Activated naive CD4-positive, alpha-beta T cell treated with anti-CD3 and anti-CD28 coated beads, Interleukin-2, amount 50 U/mL, for 72 hours (primary cell): ENCODE results near the gene RNF183. TPM values are rescaled to one million over a fixed set of nuclear protein-coding genes. Genes with fewer than 3 reads are reported as not detected.
"Not testable (repeated sequence)": the region's sequence is repeated elsewhere in the genome, so short reads cannot be mapped to it uniquely, and the experiment has no call there.

Experiments
- ATAC-seq, 2 donors: fragments of 150-1000 bp; cut with Tn5 transposase; 2 replicates each; pipeline ENCODE4 v1.10.0; 2021; ENCODE audit warnings: mild to moderate bottlenecking in 2 of 2, moderate library complexity in 2 of 2
- DNase-seq, 2 donors: peaks; one replicate each; pipeline ENCODE4 v3.0.0; 2021 to 2022; ENCODE audit warnings: low spot score in 2 of 2
- H3K27ac Mint-ChIP-seq, 2 donors: one replicate each; pipeline ENCODE4 v1.8.0; 2022; ENCODE audit warnings: mild to moderate bottlenecking in 2 of 2, mixed read lengths in 2 of 2
- H3K36me3 Mint-ChIP-seq, 2 donors: one replicate each; pipeline ENCODE4 v1.8.0; 2022; ENCODE audit warnings: mixed read lengths in 2 of 2
- H3K9me3 Mint-ChIP-seq, 2 donors: one replicate each; pipeline ENCODE4 v1.8.0; 2022; ENCODE audit warnings: mixed read lengths in 2 of 2
- total RNA-seq, 2 donors: library from RNA; stranded (reverse); gene quantifications; one replicate each; pipeline ENCODE4 v1.2.3, GENCODE V29; 2022

Gene RNF183
- total RNA-seq, 2 donors from 2014 or later: 0.29 TPM; not detected in 1

DNA sequence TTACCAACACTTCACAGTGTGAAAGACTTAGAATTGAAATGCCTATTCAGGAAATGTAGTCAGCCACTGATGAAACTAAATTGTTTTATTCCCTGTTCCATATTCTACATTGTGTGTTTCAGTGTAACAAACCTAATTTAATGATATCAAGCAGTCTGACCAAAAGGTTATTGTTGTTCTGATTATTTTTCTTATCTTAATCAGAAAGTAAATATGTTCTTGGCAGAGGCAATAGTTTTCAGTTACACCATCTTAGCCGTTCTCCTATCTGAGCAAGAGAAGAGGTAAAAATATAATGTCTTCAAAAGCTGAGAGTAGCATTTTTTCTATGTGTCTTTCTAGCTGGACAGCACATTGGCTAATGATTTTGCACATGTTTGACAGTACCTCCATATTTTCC is 44.9 kb downstream of the RNF183 start:
- Mint-ChIP-seq H3K36me3 (peaks cover 0 to 19% of the 10 kb centered on the region in 2 donors), H3K27ac (no peak overlapping the region), H3K9me3 (no peaks in the 10 kb centered on the region)
- ATAC-seq: no peak
- DNase-seq: no peak

DNA sequence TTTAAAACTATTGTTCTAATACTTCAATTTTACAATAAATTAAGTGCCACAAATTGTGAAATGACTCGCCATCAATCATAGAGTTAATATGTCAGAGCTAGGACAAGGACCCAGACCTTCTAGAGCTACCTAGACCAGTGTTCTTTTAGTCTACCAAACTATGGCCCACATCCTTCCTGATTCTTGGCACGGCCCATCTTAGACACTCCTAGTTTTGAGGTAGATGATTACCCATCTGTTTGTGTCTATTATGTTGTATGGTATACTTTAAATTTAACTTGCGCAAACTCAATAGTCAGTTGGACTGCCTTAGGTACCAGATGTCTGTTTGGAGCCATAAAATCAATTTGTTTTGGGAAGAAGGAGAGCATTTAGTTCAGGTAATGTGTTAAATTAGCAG is 45.3 kb downstream of the RNF183 start:
- H3K9me3 Mint-ChIP-seq: no peaks in the 10 kb centered on the region

DNA sequence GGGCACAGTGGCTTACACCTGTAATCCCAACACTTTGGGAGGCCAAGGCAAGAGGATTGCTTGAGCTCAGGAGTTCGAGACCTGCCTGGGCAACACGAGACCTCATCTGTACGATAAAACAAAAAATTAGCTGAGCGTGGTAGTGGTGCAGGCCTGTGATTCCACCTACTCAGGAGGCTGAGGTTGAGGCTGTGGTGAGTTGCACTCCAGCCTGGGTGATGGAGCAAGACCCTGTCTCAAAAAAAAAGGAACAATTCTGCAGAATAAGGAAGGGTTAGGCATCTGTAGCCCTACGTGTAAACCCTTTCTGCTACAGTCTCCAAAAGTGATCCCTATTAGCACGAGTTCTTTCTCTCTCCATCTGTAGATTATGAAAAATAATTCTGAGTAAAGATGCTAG is 47.7 kb downstream of the RNF183 start:
- H3K9me3 Mint-ChIP-seq: no peaks in the 10 kb centered on the region
- DNase-seq (no peak), ATAC-seq (no peak)
- peaks cover 0 to 17% of the 10 kb centered on the region in 2 donors for H3K36me3 Mint-ChIP-seq
- H3K27ac Mint-ChIP-seq: no peak overlapping the region

More for the DNA sequence above, 45.3 kb downstream of the RNF183 start:
- H3K36me3 Mint-ChIP-seq: peaks cover 0 to 19% of the 10 kb centered on the region in 2 donors
- DNase-seq (no peak), ATAC-seq (no peak)
- H3K27ac Mint-ChIP-seq: no peak overlapping the region

DNA sequence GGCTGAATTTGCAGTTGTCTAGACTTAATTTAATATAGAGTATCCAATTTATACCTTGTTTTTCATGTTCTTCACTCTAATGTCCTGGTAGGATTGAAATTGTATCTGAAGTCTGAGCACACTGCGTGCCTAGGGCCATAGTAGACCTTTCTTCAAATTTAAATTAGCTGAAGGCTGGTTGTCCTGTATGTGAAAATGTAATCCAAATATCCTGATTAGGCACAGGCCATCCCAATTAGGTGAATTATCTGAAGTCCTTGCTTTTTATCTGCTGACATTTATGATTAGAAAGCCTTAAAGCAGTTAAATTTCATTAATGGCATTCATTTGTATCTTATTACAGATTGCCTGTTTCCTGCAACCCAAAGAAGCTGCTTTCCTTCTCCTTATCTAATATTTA is 48.2 kb downstream of the RNF183 start:
- ATAC-seq: no peak
- DNase-seq: no peak
- Mint-ChIP-seq H3K36me3 (peaks cover 0 to 12% of the 10 kb centered on the region in 2 donors), H3K27ac (no peak overlapping the region), H3K9me3 (no peaks in the 10 kb centered on the region)

DNA sequence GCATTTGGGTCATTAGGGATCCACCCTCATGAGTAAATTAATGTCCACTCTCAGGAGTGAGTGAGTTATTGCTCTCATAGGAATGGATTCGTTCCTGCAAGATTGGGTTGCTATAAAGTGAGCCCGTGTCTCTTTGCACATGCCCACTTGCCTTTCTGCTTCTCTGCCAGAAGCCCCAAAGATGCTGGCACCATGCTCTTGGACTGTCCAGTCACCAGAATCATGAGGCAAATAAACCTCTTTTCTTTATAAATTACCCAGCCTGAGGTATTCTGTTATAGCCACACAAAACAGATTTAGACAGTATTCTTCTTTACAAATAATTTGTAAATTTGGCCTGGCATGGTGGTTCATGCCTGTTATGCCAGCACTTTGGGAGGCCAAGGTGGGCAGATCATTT is 52.4 kb downstream of the RNF183 start:
- ATAC-seq (no peak), DNase-seq (no peak)
- no peak overlapping the region for H3K27ac Mint-ChIP-seq
- no peaks in the 10 kb centered on the region for H3K9me3 Mint-ChIP-seq
- peaks cover 0 to 8% of the 10 kb centered on the region in 2 donors for H3K36me3 Mint-ChIP-seq

DNA sequence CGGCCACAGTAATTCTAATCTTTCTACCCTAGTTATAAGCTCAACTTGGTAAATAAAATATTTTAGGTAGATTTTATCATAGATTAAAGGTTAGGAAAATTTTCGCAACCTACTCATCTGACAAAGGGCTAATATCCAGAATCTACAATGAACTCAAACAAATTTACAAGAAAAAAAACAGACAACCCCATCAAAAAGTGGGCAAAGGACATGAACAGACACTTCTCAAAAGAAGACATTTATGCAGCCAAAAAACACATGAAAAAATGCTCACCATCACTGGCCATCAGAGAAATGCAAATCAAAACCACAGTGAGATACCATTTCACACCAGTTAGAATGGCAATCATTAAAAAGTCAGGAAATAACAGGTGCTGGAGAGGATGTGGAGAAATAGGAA is 53.5 kb downstream of the RNF183 start:
- ATAC-seq, H3K27ac Mint-ChIP-seq, H3K36me3 Mint-ChIP-seq, H3K9me3 Mint-ChIP-seq, DNase-seq: not testable (repeated sequence)

DNA sequence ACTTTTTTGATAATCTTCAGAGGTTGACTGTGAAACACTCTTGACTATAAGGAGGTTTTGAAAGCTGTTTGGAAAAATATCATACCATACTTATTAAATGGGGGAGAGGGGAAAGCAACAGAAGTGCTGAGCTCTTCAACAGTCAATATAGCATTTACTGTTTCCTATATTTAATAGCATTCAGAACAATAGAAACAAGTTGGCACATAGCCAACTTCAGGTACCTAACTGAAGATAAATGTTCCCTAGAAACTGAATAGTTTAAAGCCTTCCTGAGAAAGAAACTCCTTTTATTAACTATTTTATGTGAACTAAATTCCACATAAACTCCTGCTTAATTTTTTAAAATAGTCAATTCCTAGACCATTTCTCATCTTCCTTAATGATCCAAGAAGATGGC is 55.5 kb downstream of the RNF183 start:
- ATAC-seq (no peak), DNase-seq (no peak)
- no peak overlapping the region for H3K27ac Mint-ChIP-seq
- H3K36me3 Mint-ChIP-seq: peaks cover 0 to 8% of the 10 kb centered on the region in 2 donors
- no peaks in the 10 kb centered on the region for H3K9me3 Mint-ChIP-seq

Other genes starting within 250 kb of the RNF183 start
- 1 to 10 TPM; 1.7 to 1.9 TPM for gene ZFP37, start 246.7 kb downstream of the RNF183 start, total RNA-seq
- 1 to 10 TPM; 2.1 to 3.8 TPM for gene SLC31A2, start 152.4 kb downstream of the RNF183 start, total RNA-seq
- 10 to 100 TPM; 12.5 to 45.6 TPM for gene FKBP15, start 82.1 kb downstream of the RNF183 start, total RNA-seq
- gene SLC31A1, start 81.8 kb downstream of the RNF183 start, total RNA-seq: 10 to 100 TPM; 11.5 to 14.8 TPM
- gene CDC26, start 27.8 kb downstream of the RNF183 start, total RNA-seq: 10 to 100 TPM; 40.3 to 47.7 TPM
- gene PRPF4, start 27.7 kb downstream of the RNF183 start, total RNA-seq: 10 to 100 TPM; 45.2 to 50.3 TPM
- gene WDR31, start 36.9 kb upstream of the RNF183 start, total RNA-seq: 1 to 10 TPM in 1 of 2 donors, under 1 TPM in 1; 0.41 to 4.9 TPM
- gene BSPRY, start 46.2 kb upstream of the RNF183 start, total RNA-seq: 10 to 100 TPM in 1 of 2 donors, 1 to 10 TPM in 1; 7.7 to 29.6 TPM
- gene HDHD3, start 73.6 kb upstream of the RNF183 start, total RNA-seq: 10 to 100 TPM; 17.7 to 23.2 TPM
- gene ALAD, start 97.9 kb upstream of the RNF183 start, total RNA-seq: 10 to 100 TPM; 28.0 to 35.3 TPM
- 10 to 100 TPM; 46.8 to 60.8 TPM for gene POLE3, start 107.3 kb upstream of the RNF183 start, total RNA-seq
- 1 to 10 TPM in 1 of 2 donors, under 1 TPM in 1; 0.68 to 1.0 TPM for gene C9orf43, start 107.4 kb upstream of the RNF183 start, total RNA-seq
- 10 to 100 TPM; 25.7 to 56.1 TPM for gene RGS3, start 160.4 kb upstream of the RNF183 start, total RNA-seq